Measurements from ENCODE around the gene ATOSB. TPM values are rescaled to one million over a fixed set of nuclear protein-coding genes. Genes with fewer than 3 reads are reported as not detected.
"Not testable (repeated sequence)": the region's sequence is repeated elsewhere in the genome, so short reads cannot be mapped to it uniquely, and the experiment has no call there.

ATOSB gene
- total RNA-seq, 1 donor: 22.1 TPM

- DNase-seq (ENCODE audit: low read depth): no peak
- TF ChIP-seq CTCF (IDR thresholded peaks at IDR 0.05; ENCODE audit: insufficient read depth, low read length): no peak
- H3K4me3 ChIP-seq (ENCODE audit: low read depth, low read length): no peak overlapping the region
Measured at GRCh38 chr9:35158501-35159280, 43.0 kb upstream of the ATOSB start.

- not testable (repeated sequence) for H3K4me3 ChIP-seq (ENCODE audit: low read depth, low read length); DNase-seq (ENCODE audit: low read depth)
Measured at GRCh38 chr9:35157836-35158235, 42.2 kb upstream of the ATOSB start.

- no peak overlapping the region for H3K4me3 ChIP-seq (ENCODE audit: low read depth, low read length)
- no peak for TF ChIP-seq CTCF (IDR thresholded peaks at IDR 0.05; ENCODE audit: insufficient read depth, low read length)
- DNase-seq (ENCODE audit: low read depth): no peak
Measured at GRCh38 chr9:35156781-35157180, 41.1 kb upstream of the ATOSB start.

- no peak overlapping the region for H3K4me3 ChIP-seq (ENCODE audit: low read depth, low read length)
- no peak for DNase-seq (ENCODE audit: low read depth)
- TF ChIP-seq CTCF (IDR thresholded peaks at IDR 0.05; ENCODE audit: insufficient read depth, low read length): no peak
Measured at GRCh38 chr9:35152926-35153325, 37.3 kb upstream of the ATOSB start.

GRCh38 chr9:35147941-35148563 lies 32.4 kb upstream of the ATOSB start:
- not testable (repeated sequence) for DNase-seq (ENCODE audit: low read depth); H3K4me3 ChIP-seq (ENCODE audit: low read depth, low read length)

GRCh38 chr9:35142037-35142436 lies 26.4 kb upstream of the ATOSB start:
- TF ChIP-seq CTCF (IDR thresholded peaks at IDR 0.05; ENCODE audit: insufficient read depth, low read length): no peak
- no peak overlapping the region for H3K4me3 ChIP-seq (ENCODE audit: low read depth, low read length)
- DNase-seq (ENCODE audit: low read depth): no peak

- H3K4me3 ChIP-seq (ENCODE audit: low read depth, low read length): no peak overlapping the region
- TF ChIP-seq CTCF (IDR thresholded peaks at IDR 0.05; ENCODE audit: insufficient read depth, low read length): no peak
Measured at GRCh38 chr9:35140093-35140492, 24.4 kb upstream of the ATOSB start.

GRCh38 chr9:35136866-35137265 lies 21.2 kb upstream of the ATOSB start:
- TF ChIP-seq CTCF (IDR thresholded peaks at IDR 0.05; ENCODE audit: insufficient read depth, low read length): no peak
- DNase-seq (ENCODE audit: low read depth): peak; percentile 16

More at GRCh38 chr9:35140093-35140492, 24.4 kb upstream of the ATOSB start:
- no peak for DNase-seq (ENCODE audit: low read depth)

More at GRCh38 chr9:35136866-35137265, 21.2 kb upstream of the ATOSB start:
- H3K4me3 ChIP-seq (ENCODE audit: low read depth, low read length): no peak overlapping the region
